Mesenchymal stem cell (in vitro differentiated cells and primary cell): ENCODE results near the gene LPP.

ENCODE experiments used
- DNase-seq: peaks from one replicate; pipeline ENCODE4 v3.0.0-alpha.2; 2013
- H2AFZ ChIP-seq: one replicate; pipeline ENCODE4 v1.6.1; 2013; ENCODE audit warnings: low read depth, mild to moderate bottlenecking, control low read depth, inconsistent platforms, low read length, moderate library complexity
- H2AK5ac ChIP-seq: 2 replicates; pipeline ENCODE4 v1.6.1; 2013; ENCODE audit warnings: low read length, moderate library complexity, mild to moderate bottlenecking, inconsistent platforms; ENCODE audit not compliant: severe bottlenecking
- H2BK120ac ChIP-seq: one replicate; pipeline ENCODE4 v1.6.1; 2013; ENCODE audit warnings: low read depth, mild to moderate bottlenecking, inconsistent platforms, low read length, moderate library complexity
- H2BK12ac ChIP-seq, 2 experiments: one replicate each; pipeline ENCODE4 v1.6.1; 2013; ENCODE audit warnings: inconsistent platforms in 2 of 2, low read length in 2 of 2, mild to moderate bottlenecking in 2 of 2, moderate library complexity in 2 of 2, control low read depth in 1 of 2
- H2BK15ac ChIP-seq: one replicate; pipeline ENCODE4 v1.6.1; 2013; ENCODE audit warnings: mild to moderate bottlenecking, low read depth, inconsistent platforms; ENCODE audit not compliant: poor library complexity, severe bottlenecking
- H2BK5ac ChIP-seq: 2 replicates; pipeline ENCODE4 v1.6.1; 2013; ENCODE audit warnings: low read depth, mild to moderate bottlenecking, low read length, control low read depth, inconsistent platforms; ENCODE audit not compliant: poor library complexity, severe bottlenecking
- H3K14ac ChIP-seq, 2 experiments: one replicate each; pipeline ENCODE4 v1.6.1; 2013; ENCODE audit warnings: inconsistent platforms in 2 of 2, low read length in 2 of 2, control low read depth in 1 of 2, mild to moderate bottlenecking in 1 of 2, moderate library complexity in 1 of 2
- H3K18ac ChIP-seq, 2 experiments: one replicate each; pipeline ENCODE4 v1.6.1; 2013; ENCODE audit warnings: inconsistent platforms in 2 of 2, low read length in 2 of 2, control low read depth in 1 of 2, low read depth in 1 of 2, mild to moderate bottlenecking in 1 of 2
- H3K23ac ChIP-seq, 2 experiments: one replicate each; pipeline ENCODE4 v1.6.1; 2013; ENCODE audit warnings: inconsistent platforms in 2 of 2, low read length in 2 of 2, mild to moderate bottlenecking in 2 of 2, moderate library complexity in 2 of 2, control low read depth in 1 of 2
- H3K27ac ChIP-seq: 2 replicates; pipeline ENCODE4 v1.5.1; 2013; ENCODE audit warnings: mild to moderate bottlenecking, moderate library complexity, low read length, control low read depth, inconsistent platforms; ENCODE audit not compliant: poor library complexity, severe bottlenecking
- H3K27me3 ChIP-seq, 2 experiments: 2 replicates each; pipeline versions ENCODE4 v1.6.1 to v1.7.0; 2013; ENCODE audit warnings: low read length in 2 of 2, mild to moderate bottlenecking in 2 of 2, moderate library complexity in 2 of 2, control low read depth in 1 of 2, inconsistent platforms in 1 of 2; ENCODE audit not compliant: control insufficient read depth in 1 of 2, insufficient read depth in 1 of 2
- H3K36me3 ChIP-seq, 2 experiments: 2 replicates each; pipeline versions ENCODE4 v1.6.1 to v1.7.0; 2013; ENCODE audit warnings: low read length in 2 of 2, control low read depth in 1 of 2, inconsistent platforms in 1 of 2, low read depth in 1 of 2, mild to moderate bottlenecking in 1 of 2; ENCODE audit not compliant: insufficient read depth in 2 of 2, control insufficient read depth in 1 of 2
- H3K4ac ChIP-seq, 2 experiments: one replicate each; pipeline ENCODE4 v1.6.1; 2013; ENCODE audit warnings: inconsistent platforms in 2 of 2, low read length in 2 of 2, mild to moderate bottlenecking in 2 of 2, moderate library complexity in 2 of 2, control low read depth in 1 of 2, low read depth in 1 of 2
- H3K4me1 ChIP-seq: 2 replicates; pipeline ENCODE4 v1.6.1; 2013; ENCODE audit warnings: low read depth, low read length, control low read depth; ENCODE audit not compliant: control insufficient read depth, insufficient read depth
- H3K4me2 ChIP-seq: 2 replicates; pipeline ENCODE4 v1.6.1; 2013; ENCODE audit warnings: low read length, mild to moderate bottlenecking, inconsistent platforms; ENCODE audit not compliant: poor library complexity, severe bottlenecking
- H3K4me3 ChIP-seq, 2 experiments: 2 replicates each; pipeline versions ENCODE4 v1.5.1 to v1.7.0; 2013; ENCODE audit warnings: low read length in 2 of 2, mild to moderate bottlenecking in 2 of 2, control low read depth in 1 of 2, low read depth in 1 of 2; ENCODE audit not compliant: insufficient read depth in 1 of 2
- H3K79me1 ChIP-seq: replicated peaks from 2 replicates; pipeline ENCODE4 v1.6.1; 2013; ENCODE audit warnings: mild to moderate bottlenecking, control low read depth, low read length, inconsistent platforms; ENCODE audit not compliant: poor library complexity, severe bottlenecking
- H3K9ac ChIP-seq: 2 replicates; pipeline ENCODE4 v1.7.0; 2013; ENCODE audit warnings: mild to moderate bottlenecking, low read length, moderate library complexity
- H3K9me3 ChIP-seq: 2 replicates; pipeline ENCODE4 v1.7.0; 2013; ENCODE audit warnings: mild to moderate bottlenecking, low read length; ENCODE audit not compliant: control insufficient read depth
- H4K8ac ChIP-seq: one replicate; pipeline ENCODE4 v1.6.1; 2013; ENCODE audit warnings: inconsistent platforms, mild to moderate bottlenecking, low read length, moderate library complexity
- H4K91ac ChIP-seq: one replicate; pipeline ENCODE4 v1.6.1; 2013; ENCODE audit warnings: mild to moderate bottlenecking, low read length, inconsistent platforms
- WGBS: methylation state at CpG from one replicate; pipeline ENCODE4 v1.1.7; 2013; ENCODE audit warnings: mixed read lengths; 5-methylcytosine and 5-hydroxymethylcytosine counted together

Gene LPP

DNA sequence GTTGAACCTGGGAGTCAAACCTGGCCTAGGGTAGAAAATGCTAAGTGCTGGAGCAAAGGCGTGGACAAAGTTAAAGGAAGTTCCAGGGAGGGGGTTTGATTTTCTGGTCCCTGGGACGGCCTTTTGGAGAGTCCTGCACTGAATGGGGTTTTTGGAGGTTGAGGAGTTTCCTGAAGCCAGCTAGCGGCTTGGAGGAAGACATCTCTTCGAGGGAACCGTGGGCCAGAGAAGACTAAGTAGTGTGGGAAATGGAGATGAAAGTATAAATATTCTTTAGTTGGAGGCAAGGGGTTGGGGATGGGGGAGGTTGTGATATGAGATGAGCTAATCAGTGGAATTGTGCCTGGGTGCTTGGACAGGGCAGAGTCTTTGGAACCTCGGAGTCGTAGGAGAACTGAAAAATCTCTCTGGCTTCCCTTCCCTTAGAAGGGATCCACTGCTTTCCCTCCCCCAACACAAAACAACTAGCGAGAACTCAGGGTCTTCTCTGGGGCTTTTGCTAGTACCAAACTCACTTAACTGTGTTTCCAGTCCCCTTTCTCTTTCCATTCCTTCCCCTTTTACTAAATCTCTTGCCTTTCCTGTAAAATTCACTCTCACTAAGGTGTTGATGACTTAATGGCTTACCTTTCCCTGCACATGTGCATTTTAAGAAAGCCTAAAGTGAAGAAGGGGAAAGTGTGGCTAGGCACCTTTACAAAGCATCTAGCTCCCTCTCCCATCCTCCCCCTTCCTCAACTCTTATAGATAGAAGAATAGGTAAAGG, 1.0 kb downstream of the LPP start:
- H2BK12ac ChIP-seq = peak overlapping the region; percentile 28 to 34
- no peaks in the 10 kb centered on the region for H3K79me1 ChIP-seq
- peak overlapping the region; percentile 4 to 26 for H3K14ac ChIP-seq
- H4K91ac ChIP-seq = peak overlapping the region; percentile 94
- peak overlapping the region; percentile 90 to 99 for H3K18ac ChIP-seq
- peak overlapping the region; percentile 90 for H2AK5ac ChIP-seq
- H3K4me2 ChIP-seq = peak overlapping the region; percentile 72
- H3K9me3 ChIP-seq = no peaks in the 10 kb centered on the region
- H3K4ac ChIP-seq = peak overlapping the region; percentile 77 to 90
- peak overlapping the region; percentile 62 to 94 for H3K4me3 ChIP-seq
- H4K8ac ChIP-seq = peak overlapping the region; percentile 87
- no peak overlapping the region for H2AFZ ChIP-seq
- peak; percentile 46 for DNase-seq
- peaks cover 10% of the 10 kb centered on the region for H3K4me1 ChIP-seq
- H3K9ac ChIP-seq = peak overlapping the region; percentile 97
- peak overlapping the region; percentile 5 for H2BK15ac ChIP-seq
- H3K23ac ChIP-seq = no peak overlapping the region
- peak overlapping the region; percentile 1 for H2BK5ac ChIP-seq
- H3K36me3 ChIP-seq = peaks cover 1 to 4% of the 10 kb centered on the region in 2 experiments
- peak overlapping the region; percentile 100 for H2BK120ac ChIP-seq
- no peaks in the 10 kb centered on the region for H3K27me3 ChIP-seq
- peak overlapping the region; percentile 56 for H3K27ac ChIP-seq
- 34% methylated on average over 8 of the region's 8 CpGs for WGBS

DNA sequence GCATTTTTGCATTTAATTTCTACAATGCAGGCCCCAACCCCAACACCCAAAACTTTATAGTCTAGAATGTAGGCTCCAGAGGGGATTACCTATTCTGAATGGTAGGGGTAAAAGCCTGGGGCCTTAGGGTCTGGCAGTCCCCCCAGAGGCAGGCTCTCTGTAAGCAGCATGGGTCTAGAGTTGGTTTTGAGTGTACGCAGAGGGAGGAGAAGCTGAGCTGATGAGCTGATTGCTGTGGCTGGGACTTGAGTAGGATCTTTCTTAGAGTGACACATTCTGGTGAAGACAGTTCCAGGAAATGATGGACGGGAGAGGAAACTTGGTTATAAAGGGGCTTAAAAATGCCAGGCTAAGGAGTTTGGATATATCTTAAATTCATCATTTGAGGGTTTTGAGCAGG, 2.1 kb downstream of the LPP start:
- no peaks in the 10 kb centered on the region for H3K79me1 ChIP-seq

DNA sequence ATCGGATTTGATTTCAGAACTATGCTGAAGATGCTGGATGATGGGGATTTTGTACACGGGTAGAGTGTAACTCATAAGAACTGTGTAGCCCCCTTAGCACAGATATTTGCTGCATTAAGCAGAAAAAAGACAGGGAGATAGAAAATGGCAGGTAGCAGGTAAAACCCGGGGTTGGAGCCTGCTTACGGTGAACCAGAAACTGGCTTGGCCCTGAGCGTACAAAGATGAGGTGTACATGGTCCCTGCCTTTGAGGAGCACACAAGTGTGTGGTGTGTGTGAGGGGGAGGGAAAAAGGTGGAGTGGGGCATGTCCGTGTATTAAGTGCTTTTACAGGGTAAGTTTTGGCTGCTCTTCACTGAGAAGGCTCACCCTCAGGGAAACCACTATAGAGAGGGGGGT, 3.5 kb downstream of the LPP start:
- H2BK15ac ChIP-seq = no peak overlapping the region
- H2AFZ ChIP-seq = no peak overlapping the region
- peaks cover 5% of the 10 kb centered on the region for H3K79me1 ChIP-seq
- peak overlapping the region; percentile 14 for H4K8ac ChIP-seq
- H3K4ac ChIP-seq = no peak overlapping the region
- peak overlapping the region in 1 of 2 experiments; percentile 93 for H3K14ac ChIP-seq
- H2BK120ac ChIP-seq = no peak overlapping the region
- H2AK5ac ChIP-seq = no peak overlapping the region
- no peaks in the 10 kb centered on the region for H3K27me3 ChIP-seq
- 95% methylated on average over 6 of the region's 6 CpGs for WGBS
- H3K23ac ChIP-seq = no peak overlapping the region
- no peak overlapping the region for H3K9ac ChIP-seq
- H3K36me3 ChIP-seq = peaks cover 2 to 9% of the 10 kb centered on the region in 2 experiments
- no peak overlapping the region for H3K18ac ChIP-seq
- H3K4me3 ChIP-seq = no peak overlapping the region
- DNase-seq = no peak
- H3K9me3 ChIP-seq = no peaks in the 10 kb centered on the region
- H2BK12ac ChIP-seq = no peak overlapping the region
- H2BK5ac ChIP-seq = no peak overlapping the region
- H3K27ac ChIP-seq = no peak overlapping the region
- H3K4me2 ChIP-seq = no peak overlapping the region
- peak overlapping the region; percentile 25 for H4K91ac ChIP-seq
- H3K4me1 ChIP-seq = peaks cover 6% of the 10 kb centered on the region

More for the DNA sequence above, 2.1 kb downstream of the LPP start:
- Histone ChIP-seq H3K18ac (no peak overlapping the region), H4K91ac (no peak overlapping the region), H3K9ac (no peak overlapping the region), H3K23ac (no peak overlapping the region), H3K4me3 (no peak overlapping the region), H2BK5ac (no peak overlapping the region), H2AK5ac (peak overlapping the region; percentile 57), H3K4me2 (no peak overlapping the region), H3K14ac (no peak overlapping the region), H3K36me3 (peaks cover 2 to 4% of the 10 kb centered on the region in 2 experiments), H3K27ac (no peak overlapping the region), H2BK12ac (no peak overlapping the region), H3K9me3 (no peaks in the 10 kb centered on the region), H3K4me1 (peaks cover 9% of the 10 kb centered on the region), H2BK120ac (no peak overlapping the region), H3K4ac (no peak overlapping the region), H2AFZ (no peak overlapping the region), H2BK15ac (no peak overlapping the region), H4K8ac (no peak overlapping the region), H3K27me3 (no peaks in the 10 kb centered on the region)
- WGBS = 84% methylated on average over 2 of the region's 2 CpGs
- no peak for DNase-seq

DNA sequence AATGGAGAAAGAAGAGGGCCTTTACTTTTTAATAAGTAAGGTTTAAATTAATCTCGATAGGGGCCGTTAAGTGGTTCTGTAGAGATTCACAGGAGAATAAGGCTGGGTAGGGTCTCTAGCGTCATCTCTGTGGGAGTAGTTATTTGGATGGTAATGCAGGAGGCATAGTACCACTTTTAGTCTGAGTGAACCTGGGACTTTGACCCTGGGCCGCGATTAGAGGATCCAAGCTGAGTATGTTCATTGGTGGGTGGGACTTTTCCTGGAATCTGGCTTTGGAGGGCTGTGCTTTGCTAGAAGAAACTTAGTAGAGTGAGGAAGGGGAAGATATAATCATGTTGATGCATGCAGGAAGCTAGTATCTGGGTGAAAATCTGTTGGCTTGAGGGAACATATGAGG, 4.0 kb downstream of the LPP start:
- H3K4me1 ChIP-seq = peaks cover 4% of the 10 kb centered on the region
- no peaks in the 10 kb centered on the region for H3K27me3 ChIP-seq
- H3K36me3 ChIP-seq = peaks cover 7 to 9% of the 10 kb centered on the region in 2 experiments
- H2BK12ac ChIP-seq = no peak overlapping the region
- H3K14ac ChIP-seq = peak overlapping the region in 1 of 2 experiments; percentile 56
- no peak overlapping the region for H2BK5ac ChIP-seq
- H3K27ac ChIP-seq = no peak overlapping the region
- no peak overlapping the region for H2BK120ac ChIP-seq
- H2BK15ac ChIP-seq = no peak overlapping the region
- WGBS = 95% methylated on average over 5 of the region's 5 CpGs
- no peak overlapping the region for H3K4me3 ChIP-seq
- H3K9me3 ChIP-seq = no peaks in the 10 kb centered on the region
- H3K79me1 ChIP-seq = peaks cover 5% of the 10 kb centered on the region
- H4K8ac ChIP-seq = no peak overlapping the region
- H3K18ac ChIP-seq = peak overlapping the region in 1 of 2 experiments; percentile 22
- no peak overlapping the region for H3K9ac ChIP-seq
- no peak overlapping the region for H2AFZ ChIP-seq
- H4K91ac ChIP-seq = no peak overlapping the region
- H3K4ac ChIP-seq = no peak overlapping the region
- H3K4me2 ChIP-seq = no peak overlapping the region
- H2AK5ac ChIP-seq = no peak overlapping the region
- H3K23ac ChIP-seq = no peak overlapping the region
- no peak for DNase-seq
